ENCODE results near the gene PDE8A. TPM values are rescaled to one million over a fixed set of nuclear protein-coding genes. Genes with fewer than 3 reads are reported as not detected.

The PDE8A gene
- total and polyA plus RNA-seq, 10 of the 15 experiments (the other 5 are each of a cell fraction or from before 2014, with no cell fraction given) = 6.7 to 69.2 (median 27.2) TPM

GRCh38 chr15:85045615-85046014, 64.0 kb downstream of the PDE8A start:
- 56% methylated on average over 1 of the region's 1 CpG for WGBS (ENCODE audit: insufficient coverage, insufficient replicate concordance, low lambda C conversion rate, missing lambda C conversion rate)
- TF ChIP-seq JUNB (IDR thresholded peaks at IDR 0.05) (no peak), SMARCA5 (IDR thresholded peaks at IDR 0.05) (no peak), ZNF217 (IDR thresholded peaks at IDR 0.05) (no peak), BCL11A (IDR thresholded peaks at IDR 0.05; ENCODE audit: low read depth, low read length) (no peak), STAT1 (conservative IDR thresholded peaks at IDR 0.05) (no peak), RELA (IDR thresholded peaks at IDR 0.05; ENCODE audit: borderline replicate concordance, partially characterized antibody) (no peak)
- intact Hi-C loops (cut with micrococcal nuclease; ENCODE audit: unreplicated experiment) = loop anchor here (2.0 to 10.0 kb wide), 2 partner anchors 65 to 201 kb away; partner anchors contain the start of gene PDE8A
- no peak overlapping the region for H3K4me2 ChIP-seq (ENCODE audit: control insufficient read depth, insufficient read depth)
- ATAC-seq = no peak
- H3K27me3 ChIP-seq (replicated peaks in 1 of 2; ENCODE audit: control insufficient read depth in 2 of 2, insufficient read depth in 2 of 2, low read length in 1 of 2) = no peaks in the 10 kb centered on the region
- ChIA-PET POLR2A (no interaction called here), RAD21 (ENCODE audit: unreplicated experiment) (interaction anchor here (0.6 to 5.0 kb wide), 10 partner anchors 15 to 119 kb away, joined by 3 to 36 read pairs (median 5); no protein-coding TSS in a partner anchor), CTCF (interaction anchor here (0.6 to 4.5 kb wide), 18 partner anchors 9 to 447 kb away, joined by 3 to 47 read pairs (median 8); partner anchors contain the start of gene PDE8A), SMC1A (ENCODE audit: uncharacterized antibody, unreplicated experiment) (interaction anchor here (0.8 to 6.7 kb wide), 15 partner anchors 8 to 458 kb away, joined by 3 to 80 read pairs (median 8); partner anchors contain the start of gene PDE8A)
- H3K36me3 ChIP-seq (ENCODE audit: control insufficient read depth in 2 of 2, insufficient read depth in 2 of 2, low read length in 1 of 2) = no peaks in the 10 kb centered on the region
- no peaks in the 10 kb centered on the region for H3K9me3 ChIP-seq (replicated peaks; ENCODE audit: control insufficient read depth, insufficient read depth, low read length)
- peaks cover 16% of the 10 kb centered on the region for H3K79me2 ChIP-seq (ENCODE audit: control insufficient read depth, insufficient read depth, low read length)
- no peak overlapping the region for H3K27ac ChIP-seq (ENCODE audit: control insufficient read depth, insufficient read depth)
- no peaks in the 10 kb centered on the region; the same call in 1 of the 2 replicates for H3K4me1 ChIP-seq (ENCODE audit: control insufficient read depth, insufficient read depth, low read length)
- DNase-seq (ENCODE audit: low read depth, low spot score) = no peak
- no peak overlapping the region for H2AFZ ChIP-seq (ENCODE audit: control insufficient read depth, low read depth, low read length)
- no peak for FAIRE-seq
- no peak overlapping the region for H3K4me3 ChIP-seq
- H4K20me1 ChIP-seq (ENCODE audit: control insufficient read depth, insufficient read depth) = no peaks in the 10 kb centered on the region
- in situ Hi-C loops (cut with MboI) = no loop called here
- BruUV-seq (replicated peaks) = no TSS peak
- no peak overlapping the region for H3K9ac ChIP-seq (ENCODE audit: control insufficient read depth, insufficient read depth, low read length)

GRCh38 chr15:85047271-85047948, 65.8 kb downstream of the PDE8A start:
- ATAC-seq (peak; percentile 74), DNase-seq (ENCODE audit: low read depth, low spot score) (no peak), FAIRE-seq (no peak)
- ChIA-PET SMC1A (ENCODE audit: uncharacterized antibody, unreplicated experiment) (interaction anchor here (1.5 to 6.7 kb wide), 7 partner anchors 11 to 119 kb away, joined by 3 to 80 read pairs (median 9); partner anchors contain the start of gene PDE8A), RAD21 (ENCODE audit: unreplicated experiment) (interaction anchor here (0.9 to 5.0 kb wide), 8 partner anchors 11 to 119 kb away, joined by 3 to 36 read pairs (median 5); no protein-coding TSS in a partner anchor), POLR2A (interaction anchor here (0.6 kb wide), 1 partner anchor 109 kb away, joined by 3 read pairs; no protein-coding TSS in a partner anchor), CTCF (interaction anchor here (0.9 to 4.5 kb wide), 10 partner anchors 11 to 119 kb away, joined by 3 to 47 read pairs (median 8); no protein-coding TSS in a partner anchor)
- H3K27ac ChIP-seq (ENCODE audit: control insufficient read depth, insufficient read depth) = no peak overlapping the region
- in situ Hi-C loops (cut with MboI) = no loop called here
- peaks cover 18% of the 10 kb centered on the region for H3K79me2 ChIP-seq (ENCODE audit: control insufficient read depth, insufficient read depth, low read length)
- intact Hi-C loops (cut with micrococcal nuclease; ENCODE audit: unreplicated experiment) = loop anchor here (10.0 kb wide), 1 partner anchor 203 kb away; no protein-coding TSS in a partner anchor
- H3K36me3 ChIP-seq (ENCODE audit: control insufficient read depth in 2 of 2, insufficient read depth in 2 of 2, low read length in 1 of 2) = no peaks in the 10 kb centered on the region
- no peaks in the 10 kb centered on the region for H3K27me3 ChIP-seq (replicated peaks in 1 of 2; ENCODE audit: control insufficient read depth in 2 of 2, insufficient read depth in 2 of 2, low read length in 1 of 2)
- H3K9ac ChIP-seq (ENCODE audit: control insufficient read depth, insufficient read depth, low read length) = no peak overlapping the region
- BruUV-seq (replicated peaks) = no TSS peak
- no peaks in the 10 kb centered on the region; the same call in 1 of the 2 replicates for H3K4me1 ChIP-seq (ENCODE audit: control insufficient read depth, insufficient read depth, low read length)
- H2AFZ ChIP-seq (ENCODE audit: control insufficient read depth, low read depth, low read length) = no peak overlapping the region
- H3K9me3 ChIP-seq (replicated peaks; ENCODE audit: control insufficient read depth, insufficient read depth, low read length) = peaks cover 1% of the 10 kb centered on the region; the same call in 1 of the 3 replicates
- no peaks in the 10 kb centered on the region; the same call in 1 of the 2 replicates for H4K20me1 ChIP-seq (ENCODE audit: control insufficient read depth, insufficient read depth)
- no peak overlapping the region for H3K4me3 ChIP-seq
- 61% methylated on average over 7 of the region's 7 CpGs for WGBS (ENCODE audit: insufficient coverage, insufficient replicate concordance, low lambda C conversion rate, missing lambda C conversion rate)
- H3K4me2 ChIP-seq (ENCODE audit: control insufficient read depth, insufficient read depth) = no peak overlapping the region
- no peak for TF ChIP-seq FOXK2 (IDR thresholded peaks at IDR 0.05)
- TF ChIP-seq E2F4 (IDR thresholded peaks at IDR 0.05; ENCODE audit: low read depth, low read length) = no peak
- TF ChIP-seq HSF1 (IDR thresholded peaks at IDR 0.05; ENCODE audit: low read depth, low read length) = no peak
- TF ChIP-seq HCFC1 (IDR thresholded peaks at IDR 0.05; ENCODE audit: low read length) = no peak
- no peak for TF ChIP-seq SIN3A (IDR thresholded peaks at IDR 0.05; ENCODE audit: low read depth, low read length)
- no peak for TF ChIP-seq ELK1 (IDR thresholded peaks at IDR 0.05; ENCODE audit: low read depth, low read length)
- no peak for TF ChIP-seq ZBED1 (IDR thresholded peaks at IDR 0.05; ENCODE audit: borderline replicate concordance)
- TF ChIP-seq HDAC6 (IDR thresholded peaks at IDR 0.05; ENCODE audit: unreplicated experiment) = no peak
